GM23248 (cell line): ENCODE results near the gene FHOD3. TPM values are rescaled to one million over a fixed set of nuclear protein-coding genes. Genes with fewer than 3 reads are reported as not detected.
A peak's percentile ranks its signal among the peaks of the same experiment; 100 is the strongest.

Experiments used
- DNase-seq: peaks from one replicate; pipeline ENCODE4 v3.0.0-alpha.2; 2015
- H2AFZ ChIP-seq: fragments of 200-600 bp; sonication (generic); 2 replicates; pipeline ENCODE4 v1.6.1; 2016; ENCODE audit warnings: antibody characterized with exemption
- H3F3A ChIP-seq: fragments of 200-600 bp; sonication (generic); 2 replicates; pipeline ENCODE4 v1.6.1; 2016; ENCODE audit warnings: mild to moderate bottlenecking, antibody characterized with exemption, mixed run types; ENCODE audit not compliant: insufficient read depth
- H3K27ac ChIP-seq: fragments of 200-600 bp; sonication (generic); 2 replicates; pipeline ENCODE4 v1.5.1; 2016; ENCODE audit warnings: mild to moderate bottlenecking
- H3K27me3 ChIP-seq: fragments of 200-600 bp; sonication (generic); replicated peaks from 2 replicates; pipeline ENCODE4 v1.6.1; 2016; ENCODE audit warnings: mild to moderate bottlenecking; ENCODE audit not compliant: insufficient read depth
- H3K36me3 ChIP-seq: fragments of 200-600 bp; sonication (generic); 2 replicates; pipeline ENCODE4 v1.6.1; 2016; ENCODE audit warnings: low read depth, mild to moderate bottlenecking
- H3K4me1 ChIP-seq: fragments of 200-600 bp; sonication (generic); 2 replicates; pipeline ENCODE4 v1.6.1; 2016; ENCODE audit warnings: mild to moderate bottlenecking; ENCODE audit not compliant: insufficient read depth
- H3K4me2 ChIP-seq: fragments of 200-600 bp; sonication (generic); one replicate; pipeline ENCODE4 v1.6.1; 2016; ENCODE audit warnings: mild to moderate bottlenecking; ENCODE audit not compliant: unreplicated experiment
- H3K4me3 ChIP-seq: fragments of 200-600 bp; sonication (generic); 2 replicates; pipeline ENCODE4 v1.5.1; 2016; ENCODE audit warnings: mild to moderate bottlenecking
- H3K79me2 ChIP-seq: fragments of 200-600 bp; sonication (generic); 2 replicates; pipeline ENCODE4 v1.6.1; 2016; ENCODE audit warnings: mild to moderate bottlenecking; ENCODE audit not compliant: insufficient read depth
- H3K9ac ChIP-seq: fragments of 200-600 bp; sonication (generic); 2 replicates; pipeline ENCODE4 v1.6.1; 2016; ENCODE audit warnings: mild to moderate bottlenecking
- H3K9me2 ChIP-seq: fragments of 200-600 bp; sonication (generic); 2 replicates; pipeline ENCODE4 v1.6.1; 2016; ENCODE audit warnings: mixed run types, mild to moderate bottlenecking, moderate library complexity; ENCODE audit not compliant: insufficient read depth
- H3K9me3 ChIP-seq: fragments of 200-600 bp; sonication (generic); one replicate; pipeline ENCODE4 v1.6.1; 2017; ENCODE audit warnings: low read depth
- H4K20me1 ChIP-seq: fragments of 200-600 bp; sonication (generic); 2 replicates; pipeline ENCODE4 v1.6.0; 2016; ENCODE audit not compliant: insufficient read depth
- EZH2 ChIP-seq: fragments of 200-600 bp; sonication (generic); IDR thresholded peaks from 2 replicates; pipeline ENCODE4 v1.6.1; 2018; ENCODE audit warnings: antibody characterized with exemption, mild to moderate bottlenecking; ENCODE audit not compliant: insufficient read depth, poor library complexity, severe bottlenecking
- EZH2phosphoT487 ChIP-seq: fragments of 200-600 bp; sonication (generic); IDR thresholded peaks from 2 replicates; pipeline ENCODE4 v1.6.1; 2018; ENCODE audit warnings: antibody characterized with exemption, moderate library complexity, mild to moderate bottlenecking, low read depth; ENCODE audit not compliant: insufficient read depth
- WGBS, 2 experiments: methylation state at CpG; one replicate each; pipeline ENCODE4 v1.1.6; 2015 to 2017; ENCODE audit warnings: low lambda C conversion rate in 2 of 2, low coverage in 1 of 2; ENCODE audit errors: missing lambda C conversion rate in 2 of 2; 5-methylcytosine and 5-hydroxymethylcytosine counted together
- in situ Hi-C: fragments of 300-500 bp; cut with MboI; formaldehyde crosslinking; loops from 2 replicates; pipeline ENCODE4 v1.15.0; 2020
- polyA plus RNA-seq: library from polyadenylated mRNA; unstranded; fragments of >200 nt; fragmentation: Nextera tagmentation; extraction: Ambion mirVana; gene quantifications from 2 replicates; pipeline ENCODE4 v1.2.1, GENCODE V29; 2016
- total RNA-seq: library from RNA; depleted of rRNA; stranded (reverse); fragments of >200 nt; shearing (Covaris generic); gene quantifications from 2 replicates; pipeline ENCODE4 v1.2.3, GENCODE V29; 2014

The FHOD3 gene
- total and polyA plus RNA-seq, 2 experiments from 2014 or later, result 1.6 to 10.1 TPM

DNA sequence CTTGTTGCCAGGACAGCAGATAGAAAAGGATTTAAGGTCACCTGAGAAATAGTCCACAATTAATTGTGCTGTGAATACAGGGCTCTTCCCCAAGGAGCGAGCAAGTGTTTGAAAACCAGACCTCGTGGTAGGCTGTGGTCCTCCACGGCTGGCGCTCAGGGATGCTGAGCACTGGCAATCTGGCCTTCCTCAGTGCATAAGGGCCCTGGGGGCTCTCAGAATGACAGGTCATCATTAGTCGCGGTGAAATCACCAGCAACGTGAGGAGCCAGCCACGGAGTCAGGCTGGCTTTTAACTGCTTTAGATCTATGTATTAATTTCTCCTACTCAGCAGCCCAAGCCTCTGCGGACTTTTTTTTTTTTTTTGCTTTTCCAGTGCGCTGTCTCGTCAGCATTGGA lies 148.5 kb downstream of the FHOD3 start:
- in situ Hi-C loops, result no loop called here
- Histone ChIP-seq H3K9ac (no peak overlapping the region), H3K27me3 (no peaks in the 10 kb centered on the region), H3K36me3 (no peaks in the 10 kb centered on the region), H3F3A (peaks cover 24% of the 10 kb centered on the region), H3K9me2 (no peaks in the 10 kb centered on the region), H3K9me3 (no peaks in the 10 kb centered on the region), H3K4me1 (peaks cover 30% of the 10 kb centered on the region), H3K4me2 (no peak overlapping the region), H3K79me2 (0 out of 2 replicates have a peak, but pooled peaks cover 12% of the 10 kb centered on the region), H3K27ac (no peak overlapping the region), H3K4me3 (no peak overlapping the region), H4K20me1 (no peaks in the 10 kb centered on the region), H2AFZ (no peak overlapping the region)
- DNase-seq, result peak; percentile 39
- TF ChIP-seq EZH2 (no peak), EZH2phosphoT487 (no peak)
- WGBS, 2 experiments, result 75 to 76% methylated on average over 11 of the region's 11 CpGs

GRCh38 chr18:36448384-36449290 lies 151.1 kb downstream of the FHOD3 start:
- H3K9me3 ChIP-seq, result no peaks in the 10 kb centered on the region
- in situ Hi-C loops, result no loop called here
- H3K4me3 ChIP-seq, result no peak overlapping the region
- DNase-seq, result no peak
- no peaks in the 10 kb centered on the region for H4K20me1 ChIP-seq
- no peak overlapping the region for H3K9ac ChIP-seq
- 94 to 98% methylated on average over 3 of the region's 3 CpGs for WGBS, 2 experiments
- H3K36me3 ChIP-seq, result no peaks in the 10 kb centered on the region
- no peaks in the 10 kb centered on the region for H3K9me2 ChIP-seq
- H3K27ac ChIP-seq, result no peak overlapping the region
- TF ChIP-seq EZH2phosphoT487, result no peak
- no peak for TF ChIP-seq EZH2
- H2AFZ ChIP-seq, result no peak overlapping the region
- H3K79me2 ChIP-seq, result 0 out of 2 replicates have a peak, but pooled peaks cover 7% of the 10 kb centered on the region
- H3K27me3 ChIP-seq, result no peaks in the 10 kb centered on the region
- peaks cover 7% of the 10 kb centered on the region; the same call in 1 of the 2 replicates for H3F3A ChIP-seq
- H3K4me2 ChIP-seq, result no peak overlapping the region
- peaks cover 26% of the 10 kb centered on the region for H3K4me1 ChIP-seq

GRCh38 chr18:36449451-36449850 lies 151.9 kb downstream of the FHOD3 start:
- Histone ChIP-seq H4K20me1 (no peaks in the 10 kb centered on the region), H3K4me1 (peaks cover 26% of the 10 kb centered on the region), H3K27ac (no peak overlapping the region), H3K9me3 (no peaks in the 10 kb centered on the region), H3K79me2 (no peaks in the 10 kb centered on the region), H3K4me3 (no peak overlapping the region), H3K27me3 (no peaks in the 10 kb centered on the region), H2AFZ (no peak overlapping the region), H3F3A (peaks cover 7% of the 10 kb centered on the region; the same call in 1 of the 2 replicates), H3K9me2 (no peaks in the 10 kb centered on the region), H3K36me3 (no peaks in the 10 kb centered on the region), H3K4me2 (no peak overlapping the region), H3K9ac (no peak overlapping the region)
- no peak for DNase-seq
- in situ Hi-C loops, result no loop called here
- TF ChIP-seq EZH2phosphoT487 (no peak), EZH2 (no peak)
- WGBS, 2 experiments, result 73 to 83% methylated on average over 2 of the region's 2 CpGs

DNA sequence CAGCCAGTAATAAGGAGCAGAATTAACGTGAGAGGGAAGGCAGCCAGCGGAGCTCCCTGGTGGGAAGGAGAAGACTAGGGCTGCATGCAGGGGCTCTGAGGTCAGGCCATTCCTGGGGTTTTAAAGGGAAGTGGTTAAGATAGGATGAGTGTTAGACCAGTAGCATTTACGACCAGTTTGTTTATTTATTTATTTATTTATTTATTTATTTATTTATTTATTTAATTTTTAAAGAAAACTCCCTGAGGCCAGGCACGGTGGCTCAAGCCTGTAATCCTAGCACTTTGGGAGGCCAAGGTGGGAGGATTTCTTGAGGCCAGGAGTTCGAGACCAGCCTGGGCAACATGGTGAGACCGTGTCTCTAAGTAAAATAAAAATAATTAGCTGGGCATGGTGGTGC lies 152.8 kb downstream of the FHOD3 start:
- Histone ChIP-seq H3K9ac (no peak overlapping the region), H3K9me3 (no peaks in the 10 kb centered on the region), H4K20me1 (no peaks in the 10 kb centered on the region), H3K4me2 (no peak overlapping the region), H3K27ac (no peak overlapping the region), H3K4me3 (no peak overlapping the region), H3K27me3 (no peaks in the 10 kb centered on the region), H3K4me1 (peaks cover 26% of the 10 kb centered on the region), H3K36me3 (no peaks in the 10 kb centered on the region), H2AFZ (no peak overlapping the region), H3K9me2 (no peaks in the 10 kb centered on the region), H3K79me2 (no peaks in the 10 kb centered on the region; the same call in 1 of the 2 replicates), H3F3A (peaks cover 7% of the 10 kb centered on the region; the same call in 1 of the 2 replicates)
- DNase-seq, result no peak
- TF ChIP-seq EZH2 (no peak), EZH2phosphoT487 (no peak)
- in situ Hi-C loops, result no loop called here
- WGBS, 2 experiments, result 86 to 87% methylated on average over 6 of the region's 6 CpGs
